Heart right ventricle (tissue), 16 donors: Measurements from ENCODE around the gene IL1RL2. TPM values are rescaled to one million over a fixed set of nuclear protein-coding genes. Genes with fewer than 3 reads are reported as not detected.

ENCODE experiments used
- ATAC-seq, 8 donors: fragments of 200-7000 bp; cut with Tn5 transposase; one replicate each; pipeline ENCODE4 v1.9.1; 2020; ENCODE audit warnings: mild to moderate bottlenecking in 8 of 8, moderate library complexity in 8 of 8, moderate number of reproducible peaks in 1 of 8
- DNase-seq, 2 donors: peaks; one replicate each; pipeline ENCODE4 v3.0.0-alpha.2; 2020
- H3K27ac ChIP-seq, 10 donors: fragments of 200-600 bp; sonication (generic) in 2 of 10; one replicate each; pipeline versions ENCODE4 v1.5.0 to v1.8.0; 2020 to 2022; ENCODE audit warnings: mild to moderate bottlenecking in 3 of 10
- H3K27me3 ChIP-seq, 7 donors: fragments of 200-600 bp; one replicate each; pipeline ENCODE4 v1.8.0; 2021 to 2022; ENCODE audit warnings: mild to moderate bottlenecking in 2 of 7
- H3K36me3 ChIP-seq, 9 donors: fragments of 200-600 bp; sonication (generic) in 1 of 9; one replicate each; pipeline versions ENCODE4 v1.5.0 to v1.8.0; 2020 to 2022; ENCODE audit warnings: mild to moderate bottlenecking in 2 of 9
- H3K4me1 ChIP-seq, 9 donors: fragments of 200-600 bp; sonication (generic) in 1 of 9; one replicate each; pipeline versions ENCODE4 v1.5.0 to v1.8.0; 2020 to 2022; ENCODE audit warnings: mild to moderate bottlenecking in 4 of 9
- H3K4me3 ChIP-seq, 10 donors: fragments of 200-600 bp; sonication (generic) in 2 of 10; one replicate each; pipeline versions ENCODE4 v1.5.0 to v1.8.0; 2020 to 2022; ENCODE audit warnings: mild to moderate bottlenecking in 7 of 10, moderate library complexity in 2 of 10
- H3K9me3 ChIP-seq, 11 donors: fragments of 200-600 bp in 10 of 11; sonication (generic) in 2 of 11; one replicate each; pipeline versions ENCODE4 v1.5.0 to v1.8.0; 2013 to 2022; ENCODE audit warnings: mild to moderate bottlenecking in 2 of 11, control low read depth in 1 of 11, moderate library complexity in 1 of 11
- WGBS, 2 donors: extraction: QIAGEN DNeasy Blood & Tissue Kit; methylation state at CpG; one replicate each; pipeline ENCODE4 v1.1.7; 2013; ENCODE audit warnings: inconsistent platforms in 1 of 2; 5-methylcytosine and 5-hydroxymethylcytosine counted together
- intact Hi-C, 10 donors: fragments of 100-400 bp; cut with DNase I; formaldehyde crosslinking; loops; one replicate each; pipeline versions ENCODE4 v1.11.1 to v1.14.2; 2022
- polyA plus RNA-seq, 2 donors: library from polyadenylated mRNA; stranded (reverse); fragments of 200-250 nt; gene quantifications; one replicate each; pipeline ENCODE4 v1.2.3, GENCODE V29; 2013
- total RNA-seq, 10 donors: library from RNA; stranded (reverse); fragmentation: NEBNext Ultra II Directional in 3 of 10; extraction: Animal tissue kit (Norgen Biotek cat#: 25700) in 3 of 10; gene quantifications; one replicate each; pipeline versions ENCODE4 v1.2.1 to v1.2.4, GENCODE V29; 2021 to 2023
- TF ChIP-seq, protein P1 (sequence below), 9 donors: fragments of 200-600 bp; sonication (generic) in 2 of 9; IDR thresholded peaks; one replicate each; pipeline versions ENCODE4 v1.5.0 to v1.8.0; 2021 to 2022; ENCODE audit warnings: antibody characterized with exemption in 9 of 9, mild to moderate bottlenecking in 5 of 9, moderate library complexity in 1 of 9
- donor health status: Arrhythmogenic right ventricular cardiomyopathy.
- donor health status: ischemic (EF 13 %, LVEDD 7.1; RV severe dilation, severe dysfunction).
- donor health status: healthy with polysubstance abuse.
- donor health status: DM: no; HTN: yes; CAD: no.
- donor health status: DM: no; HTN: no; CAD: no.
- donor health status: ischemic (EF 25% LVEDD 6.9; RV normal size, moderate dysfunction).
- donor health status: ischemic (EF 25% LVEDD 5.7; RV mildly dilated, moderate dysfunction).
- donor health status: healthy.
- donor health status: DM: yes; HTN: yes; CAD: no.
- donor health status: Ischemic cardiomyopathy.
- donor health status: ischemic (EF 35%, LVEDD 5.7; RV mildly dilated, moderate dysfunction).
- donor health status: nonischemic (EF 11% LVEDD 7.7; RV severe dilation, severe dysfunction).
- donor health status: DM: yes; HTN: yes; CAD: no.
- donor health status: PGD.
- donor health status: ischemic (EF 29% LVEDD 5.4; RV normal size, mild dysfunction).
- donor health status: nonischemic (EF 23%, LVEDD 6.1; RV moderate dilation, normal function).

IL1RL2 gene
- total and polyA plus RNA-seq, 12 donors: 0.11 to 0.92 (median 0.29) TPM; not detected in 5

DNA sequence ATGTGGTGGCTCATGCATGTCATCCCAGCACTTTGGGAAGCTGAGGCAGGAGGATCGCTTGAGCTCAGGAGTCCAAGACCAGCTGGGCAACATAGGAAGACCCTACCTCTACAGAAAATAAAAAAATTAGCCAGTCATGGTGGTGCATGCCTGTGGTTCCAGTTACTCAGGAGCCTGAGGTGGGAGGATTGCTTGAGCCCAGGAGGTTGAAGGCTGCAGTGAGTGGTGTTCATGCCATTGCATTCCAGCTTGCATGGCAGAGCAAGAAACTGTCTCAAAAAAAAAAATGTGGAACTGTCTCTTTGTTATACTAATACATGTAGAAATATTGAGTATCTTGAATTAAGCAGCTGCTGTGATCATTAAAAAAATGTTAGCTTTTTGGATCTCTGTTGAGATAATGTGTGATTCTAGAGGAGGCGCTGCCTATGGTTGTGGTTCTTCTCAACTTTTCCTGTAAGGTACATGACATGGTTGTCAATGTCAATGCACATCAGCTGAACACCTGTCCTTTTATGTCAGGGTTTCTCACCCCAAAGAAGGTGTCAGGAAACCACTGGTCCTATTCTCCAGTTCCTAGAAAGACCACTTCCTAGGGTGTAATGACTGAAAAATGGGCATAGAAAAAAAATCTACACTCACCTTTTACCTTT, 89.9 kb downstream of the IL1RL2 start:
- H3K4me1 ChIP-seq: peaks cover 0 to 27% (median 0%) of the 10 kb centered on the region in 9 donors
- H3K9me3 ChIP-seq: peaks cover 0 to 10% (median 0%) of the 10 kb centered on the region in 11 donors
- WGBS, 2 donors: 98 to 99% methylated on average over 2 of the region's 2 CpGs
- intact Hi-C loops: no loop called here
- no peak overlapping the region for H3K27ac ChIP-seq
- peaks cover 0 to 32% (median 5%) of the 10 kb centered on the region in 7 donors for H3K27me3 ChIP-seq
- H3K4me3 ChIP-seq: no peak overlapping the region
- no peak for ATAC-seq
- no peaks in the 10 kb centered on the region for H3K36me3 ChIP-seq
- TF ChIP-seq, protein P1, sequence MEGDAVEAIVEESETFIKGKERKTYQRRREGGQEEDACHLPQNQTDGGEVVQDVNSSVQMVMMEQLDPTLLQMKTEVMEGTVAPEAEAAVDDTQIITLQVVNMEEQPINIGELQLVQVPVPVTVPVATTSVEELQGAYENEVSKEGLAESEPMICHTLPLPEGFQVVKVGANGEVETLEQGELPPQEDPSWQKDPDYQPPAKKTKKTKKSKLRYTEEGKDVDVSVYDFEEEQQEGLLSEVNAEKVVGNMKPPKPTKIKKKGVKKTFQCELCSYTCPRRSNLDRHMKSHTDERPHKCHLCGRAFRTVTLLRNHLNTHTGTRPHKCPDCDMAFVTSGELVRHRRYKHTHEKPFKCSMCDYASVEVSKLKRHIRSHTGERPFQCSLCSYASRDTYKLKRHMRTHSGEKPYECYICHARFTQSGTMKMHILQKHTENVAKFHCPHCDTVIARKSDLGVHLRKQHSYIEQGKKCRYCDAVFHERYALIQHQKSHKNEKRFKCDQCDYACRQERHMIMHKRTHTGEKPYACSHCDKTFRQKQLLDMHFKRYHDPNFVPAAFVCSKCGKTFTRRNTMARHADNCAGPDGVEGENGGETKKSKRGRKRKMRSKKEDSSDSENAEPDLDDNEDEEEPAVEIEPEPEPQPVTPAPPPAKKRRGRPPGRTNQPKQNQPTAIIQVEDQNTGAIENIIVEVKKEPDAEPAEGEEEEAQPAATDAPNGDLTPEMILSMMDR (IDR thresholded peaks at IDR 0.05): no peak
- DNase-seq: no peak

GRCh38 chr2:102277202-102277700, 90.4 kb downstream of the IL1RL2 start:
- intact Hi-C loops: no loop called here
- TF ChIP-seq, protein P1 (IDR thresholded peaks at IDR 0.05): no peak
- Histone ChIP-seq H3K4me1 (peaks cover 0 to 24% (median 0%) of the 10 kb centered on the region in 9 donors), H3K4me3 (no peak overlapping the region), H3K27me3 (peaks cover 0 to 36% (median 5%) of the 10 kb centered on the region in 7 donors), H3K36me3 (no peaks in the 10 kb centered on the region), H3K9me3 (peaks cover 0 to 10% (median 0%) of the 10 kb centered on the region in 11 donors), H3K27ac (no peak overlapping the region)
- DNase-seq (no peak), ATAC-seq (no peak)
- 83 to 87% methylated on average over 1 of the region's 1 CpG for WGBS, 2 donors

GRCh38 chr2:102278720-102279390, 92.0 kb downstream of the IL1RL2 start:
- TF ChIP-seq, protein P1 (IDR thresholded peaks at IDR 0.05): no peak
- Histone ChIP-seq H3K9me3 (peaks cover 0 to 10% (median 0%) of the 10 kb centered on the region in 11 donors), H3K27me3 (peaks cover 0 to 39% (median 5%) of the 10 kb centered on the region in 7 donors), H3K36me3 (no peaks in the 10 kb centered on the region), H3K27ac (no peak overlapping the region), H3K4me1 (peaks cover 0 to 23% (median 0%) of the 10 kb centered on the region in 9 donors), H3K4me3 (no peak overlapping the region)
- ATAC-seq: no peak
- 49 to 62% methylated on average over 3 of the region's 3 CpGs for WGBS, 2 donors
- DNase-seq: no peak
- intact Hi-C loops: no loop called here

GRCh38 chr2:102279391-102279735, 92.5 kb downstream of the IL1RL2 start:
- Histone ChIP-seq H3K27ac (no peak overlapping the region), H3K4me3 (no peak overlapping the region), H3K27me3 (peaks cover 0 to 43% (median 5%) of the 10 kb centered on the region in 7 donors), H3K9me3 (peaks cover 0 to 10% (median 0%) of the 10 kb centered on the region in 11 donors), H3K4me1 (peaks cover 0 to 17% (median 0%) of the 10 kb centered on the region in 9 donors), H3K36me3 (no peaks in the 10 kb centered on the region)
- ATAC-seq (no peak), DNase-seq (no peak)
- intact Hi-C loops: no loop called here
- TF ChIP-seq, protein P1 (IDR thresholded peaks at IDR 0.05): no peak
- 81 to 88% methylated on average over 1 of the region's 1 CpG for WGBS, 2 donors
